GM12873 (cell line): ENCODE data around the gene TCEAL1.

Experiments used
- TF ChIP-seq, protein P1 (sequence below): IDR thresholded peaks from 2 replicates; pipeline ENCODE4 v1.5.1; 2012; ENCODE audit warnings: low read depth, mild to moderate bottlenecking, moderate library complexity, low read length, control low read depth; ENCODE audit not compliant: insufficient read depth; ENCODE audit errors: missing control alignments

The TCEAL1 gene

GRCh38 chrX:103628386-103629317 is at the start of gene TCEAL1:
TCEAL1 (plus strand) TSS chrX:103628975; CDS start chrX:103629917, 942 bp downstream.
- TF ChIP-seq, protein P1, sequence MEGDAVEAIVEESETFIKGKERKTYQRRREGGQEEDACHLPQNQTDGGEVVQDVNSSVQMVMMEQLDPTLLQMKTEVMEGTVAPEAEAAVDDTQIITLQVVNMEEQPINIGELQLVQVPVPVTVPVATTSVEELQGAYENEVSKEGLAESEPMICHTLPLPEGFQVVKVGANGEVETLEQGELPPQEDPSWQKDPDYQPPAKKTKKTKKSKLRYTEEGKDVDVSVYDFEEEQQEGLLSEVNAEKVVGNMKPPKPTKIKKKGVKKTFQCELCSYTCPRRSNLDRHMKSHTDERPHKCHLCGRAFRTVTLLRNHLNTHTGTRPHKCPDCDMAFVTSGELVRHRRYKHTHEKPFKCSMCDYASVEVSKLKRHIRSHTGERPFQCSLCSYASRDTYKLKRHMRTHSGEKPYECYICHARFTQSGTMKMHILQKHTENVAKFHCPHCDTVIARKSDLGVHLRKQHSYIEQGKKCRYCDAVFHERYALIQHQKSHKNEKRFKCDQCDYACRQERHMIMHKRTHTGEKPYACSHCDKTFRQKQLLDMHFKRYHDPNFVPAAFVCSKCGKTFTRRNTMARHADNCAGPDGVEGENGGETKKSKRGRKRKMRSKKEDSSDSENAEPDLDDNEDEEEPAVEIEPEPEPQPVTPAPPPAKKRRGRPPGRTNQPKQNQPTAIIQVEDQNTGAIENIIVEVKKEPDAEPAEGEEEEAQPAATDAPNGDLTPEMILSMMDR, result no peak

DNA sequence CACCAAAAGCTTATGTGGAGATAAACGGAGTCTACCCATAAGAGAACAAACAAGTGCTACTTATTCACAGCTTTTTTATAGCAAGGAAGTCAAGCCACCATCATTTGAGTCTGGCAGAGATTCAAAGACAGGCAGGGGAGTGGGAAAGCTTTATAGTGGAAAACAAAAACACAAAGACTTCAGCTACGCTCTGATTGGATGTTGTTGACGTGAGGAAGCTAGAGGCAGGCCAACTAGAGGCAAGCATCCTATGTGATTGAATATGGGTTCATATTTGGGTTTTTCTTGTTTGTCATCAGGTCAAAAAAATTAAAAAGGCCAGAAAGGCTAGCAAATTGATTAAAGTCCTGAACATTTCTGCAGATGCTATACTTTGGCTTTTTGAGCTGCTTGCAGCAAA is 44.2 kb upstream of the TCEAL1 start:
- TF ChIP-seq, protein P1, result no peak

DNA sequence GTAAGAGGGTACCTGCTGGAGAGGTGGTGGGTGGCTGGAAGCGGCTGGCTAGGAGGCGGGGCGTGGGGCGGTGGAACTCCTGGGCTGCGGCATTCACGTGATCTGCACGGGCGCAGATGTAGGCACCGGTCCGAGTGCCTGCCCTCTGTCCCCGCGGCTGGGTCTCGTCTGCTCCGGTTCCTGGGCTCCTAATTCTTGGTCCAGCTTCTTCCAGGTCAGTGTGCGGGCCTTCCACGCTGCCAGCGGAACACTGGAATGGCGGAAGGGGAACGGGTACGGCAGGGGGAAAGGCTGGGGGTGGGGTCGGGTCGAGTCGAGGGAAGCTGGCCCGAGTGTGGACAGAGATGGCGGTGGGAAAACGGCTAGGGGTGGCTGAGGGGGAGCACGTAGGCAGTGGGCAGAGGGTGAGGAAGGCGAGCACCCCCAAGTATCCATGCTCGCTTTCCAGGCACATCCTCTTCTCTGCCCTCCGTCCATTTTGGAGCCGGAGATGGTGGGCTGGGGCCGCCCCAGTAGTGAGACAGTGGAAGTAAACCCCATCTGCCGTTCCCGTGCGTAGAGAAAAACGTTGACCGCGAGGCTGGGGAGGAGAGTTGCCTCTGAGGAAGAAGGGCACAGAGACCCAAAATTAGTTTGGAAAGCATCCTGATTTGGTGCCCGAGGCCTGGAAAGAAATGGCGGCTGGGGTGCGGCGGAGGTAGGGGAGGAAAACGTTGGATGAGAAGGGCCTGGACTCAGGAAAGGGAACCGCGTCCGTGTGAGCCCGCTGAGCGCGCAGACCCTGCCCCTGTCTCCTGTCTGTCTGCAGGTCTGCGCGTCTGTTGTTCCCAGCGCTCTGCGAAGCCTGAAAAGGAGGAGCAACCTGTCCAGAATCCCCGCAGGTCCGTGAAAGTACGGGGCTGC is 43.1 kb upstream of the TCEAL1 start, which contains the start of gene TCEAL4:
Gene TCEAL4 (plus strand): TSS at position 105 of the 903 bp plus-strand sequence. CDS start 1,161 bp downstream, outside the sequence.
- TF ChIP-seq, protein P1, result no peak

DNA sequence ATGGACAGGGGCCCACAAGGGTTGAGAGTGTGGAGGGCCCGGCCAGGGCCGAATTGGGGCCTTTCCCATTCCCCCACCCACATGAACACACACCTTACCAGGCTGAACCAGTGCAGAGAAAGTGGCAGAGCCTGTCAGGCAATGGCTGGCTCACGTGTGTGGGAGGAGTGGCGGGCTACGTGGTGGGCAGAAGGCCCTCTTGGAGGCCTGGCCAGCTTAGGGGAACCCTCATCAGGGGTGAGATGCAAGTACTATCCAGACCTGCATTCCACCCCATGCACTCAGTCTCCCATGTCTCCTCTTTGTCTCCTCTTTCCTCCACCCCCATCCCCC is 42.5 kb upstream of the TCEAL1 start:
- TF ChIP-seq, protein P1, result no peak

DNA sequence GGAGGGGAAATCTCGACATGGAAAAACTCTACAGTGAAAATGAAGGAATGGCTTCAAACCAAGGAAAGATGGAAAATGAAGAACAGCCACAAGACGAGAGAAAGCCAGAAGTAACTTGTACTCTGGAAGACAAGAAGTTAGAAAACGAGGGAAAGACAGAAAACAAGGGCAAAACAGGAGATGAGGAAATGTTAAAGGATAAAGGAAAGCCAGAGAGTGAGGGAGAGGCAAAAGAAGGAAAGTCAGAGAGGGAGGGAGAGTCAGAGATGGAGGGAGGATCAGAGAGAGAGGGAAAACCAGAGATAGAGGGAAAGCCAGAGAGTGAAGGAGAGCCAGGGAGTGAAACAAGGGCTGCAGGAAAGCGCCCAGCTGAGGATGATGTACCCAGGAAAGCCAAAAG is 42.1 kb upstream of the TCEAL1 start:
- TF ChIP-seq, protein P1, result no peak

DNA sequence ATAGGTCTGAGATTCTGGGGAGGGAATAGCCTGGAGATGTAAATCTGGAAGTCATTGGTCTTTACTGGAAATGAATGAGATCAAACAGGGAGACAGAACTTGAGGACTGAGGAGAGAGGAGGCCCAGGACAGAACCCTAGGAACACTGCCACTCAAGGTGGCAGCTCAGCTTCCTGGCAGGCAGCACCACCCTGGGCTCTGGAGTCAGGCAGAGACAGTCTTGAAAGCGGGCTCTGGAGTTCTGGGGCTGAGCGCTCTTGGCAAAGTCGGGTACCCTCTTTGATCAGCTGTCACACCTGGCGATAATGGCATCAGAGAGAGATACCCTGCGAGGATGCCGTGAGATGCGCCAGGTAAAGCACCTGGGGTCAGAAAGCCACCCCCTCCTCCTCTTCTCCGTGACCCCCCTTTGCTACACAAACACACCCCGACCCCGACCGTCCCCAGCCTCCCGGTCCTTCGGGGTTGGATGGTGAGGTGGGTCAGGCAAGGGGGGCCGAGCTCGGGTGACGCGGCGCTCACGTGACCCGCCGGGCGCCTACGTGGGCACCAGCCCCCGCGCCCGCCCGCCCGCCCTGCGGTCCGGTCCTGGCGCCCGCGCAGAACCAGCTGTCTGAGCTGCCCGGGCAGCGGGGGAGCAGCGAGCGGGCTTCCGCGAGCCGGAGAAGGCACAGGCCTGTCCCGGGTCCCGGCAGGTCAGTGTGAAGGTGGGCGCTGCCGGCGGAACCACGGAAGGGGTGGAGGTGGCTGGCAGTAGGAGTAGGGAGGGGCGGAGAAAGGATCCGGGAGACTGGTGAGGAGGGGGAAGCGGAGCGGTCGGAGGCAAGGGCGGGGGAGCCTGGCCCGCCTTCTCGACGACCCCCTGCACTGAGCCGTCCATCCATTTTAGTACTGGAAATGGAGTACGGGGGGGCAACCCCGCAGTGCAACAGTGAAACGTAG is 21.1 kb upstream of the TCEAL1 start, which contains the start of gene TCEAL3:
Gene TCEAL3 (plus strand): TSS at position 600 of the 942 bp plus-strand sequence. CDS start 1,102 bp downstream, outside the sequence.
- TF ChIP-seq, protein P1, result no peak
